A204.1 (cell line): Measurements from ENCODE around the gene GNPTAB.
"Not testable (repeated sequence)": the region's sequence is repeated elsewhere in the genome, so short reads cannot be mapped to it uniquely, and the experiment has no call there.

ENCODE experiments used
- FAIRE-seq: peaks from 2 replicates; lab custom pipeline; 2012; peaks lifted over from hg19 to GRCh38; lab: Jason Lieb, UNC

The GNPTAB gene

DNA sequence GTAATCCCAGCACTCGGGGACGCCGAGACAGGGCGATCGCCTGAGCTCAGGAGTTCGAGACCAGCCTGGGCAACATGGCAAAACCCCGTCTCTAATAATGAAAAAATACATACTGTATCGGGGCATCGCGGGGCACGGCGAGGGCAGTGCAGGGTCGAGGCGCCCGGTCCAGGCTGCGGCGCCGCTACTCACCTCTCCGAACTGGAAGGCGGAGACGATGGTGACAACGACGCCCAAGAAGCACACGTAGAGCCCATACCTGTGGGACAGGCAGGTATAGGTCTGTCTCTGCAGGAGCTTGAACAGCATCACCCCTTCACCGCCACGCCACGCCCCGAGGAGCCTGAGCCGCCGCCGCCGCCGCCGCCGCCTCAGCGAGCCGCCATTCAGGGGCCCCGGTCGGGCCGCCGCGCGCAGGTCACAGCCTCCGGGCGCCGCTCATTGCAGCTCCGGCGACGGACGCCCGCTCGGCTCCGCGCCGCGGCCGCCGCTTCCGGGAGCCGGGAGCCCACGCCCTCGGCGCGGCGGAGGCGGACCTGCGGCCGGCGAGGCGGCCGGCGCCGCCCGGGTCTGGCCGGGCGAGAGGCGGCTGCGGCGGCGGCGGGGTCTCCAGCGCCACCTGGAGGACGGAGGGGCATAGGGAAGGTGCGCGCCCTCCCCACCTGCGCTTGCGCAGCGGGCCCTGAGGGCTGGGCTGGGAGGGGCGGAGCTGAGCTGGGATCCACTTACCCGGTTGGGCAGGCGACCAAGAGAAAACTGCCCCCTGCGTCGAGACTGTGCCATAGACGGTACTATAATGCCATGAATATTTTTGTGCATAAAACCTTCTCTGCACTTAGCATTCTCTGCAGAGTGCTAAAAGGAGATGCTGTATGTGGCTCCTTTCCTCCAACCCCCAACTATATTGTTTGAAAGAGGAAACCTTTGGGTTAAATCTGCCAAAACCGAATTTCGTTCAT, at the start of gene GNPTAB:
Gene GNPTAB, minus strand, starts transcription at position 593 of the 959 bp plus-strand sequence. Its CDS starts 284 bp downstream, at position 309.
- no peak for FAIRE-seq

DNA sequence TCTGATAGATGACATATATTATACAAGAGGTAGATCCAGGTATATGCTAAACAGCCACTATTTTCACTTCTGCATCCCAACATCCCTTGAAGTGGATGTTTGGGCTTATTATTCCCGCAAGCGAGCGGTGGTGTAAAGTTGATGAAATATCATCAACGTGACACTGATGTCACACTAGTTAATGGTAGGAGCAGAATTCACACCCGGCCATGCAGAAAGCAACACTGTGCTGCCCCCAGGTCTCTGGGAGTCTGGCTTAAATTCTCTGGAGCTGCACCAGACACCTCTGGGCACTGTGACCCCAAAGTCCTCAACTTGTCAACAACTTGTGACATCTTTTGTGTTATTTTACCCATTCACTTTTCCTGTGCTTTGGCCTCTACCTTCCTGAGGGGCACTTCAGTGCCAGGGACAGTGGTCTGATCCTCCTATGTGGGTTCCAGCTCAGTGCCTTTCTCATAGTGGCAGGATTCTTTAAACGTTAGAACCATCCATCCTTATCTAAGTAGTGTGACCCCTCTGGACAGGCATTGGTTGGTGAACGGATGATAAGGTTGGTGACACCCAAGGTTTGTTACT, 47.6 kb upstream of the GNPTAB start:
- no peak for FAIRE-seq

DNA sequence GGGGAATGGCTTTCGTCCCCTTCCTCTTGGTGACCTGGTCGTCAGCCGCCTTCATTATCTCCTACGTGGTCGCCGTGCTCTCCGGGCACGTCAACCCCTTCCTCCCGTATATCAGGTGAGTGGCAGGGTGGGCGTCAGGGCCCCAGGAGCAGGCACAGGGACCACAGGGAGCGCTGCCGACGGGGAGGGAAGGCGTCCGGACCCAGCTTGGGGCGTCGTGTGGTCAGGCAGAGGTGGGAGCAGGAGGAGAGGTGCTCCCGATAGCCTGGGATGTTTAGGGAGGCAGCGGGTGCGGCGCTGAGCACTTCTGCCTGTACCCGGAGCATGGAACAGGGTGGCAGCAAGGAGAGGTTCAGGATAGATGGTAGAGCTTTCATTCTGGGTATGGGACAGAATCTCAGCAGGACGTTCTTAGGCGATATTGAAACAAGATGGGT, 47.1 kb upstream of the GNPTAB start:
- FAIRE-seq, result no peak

DNA sequence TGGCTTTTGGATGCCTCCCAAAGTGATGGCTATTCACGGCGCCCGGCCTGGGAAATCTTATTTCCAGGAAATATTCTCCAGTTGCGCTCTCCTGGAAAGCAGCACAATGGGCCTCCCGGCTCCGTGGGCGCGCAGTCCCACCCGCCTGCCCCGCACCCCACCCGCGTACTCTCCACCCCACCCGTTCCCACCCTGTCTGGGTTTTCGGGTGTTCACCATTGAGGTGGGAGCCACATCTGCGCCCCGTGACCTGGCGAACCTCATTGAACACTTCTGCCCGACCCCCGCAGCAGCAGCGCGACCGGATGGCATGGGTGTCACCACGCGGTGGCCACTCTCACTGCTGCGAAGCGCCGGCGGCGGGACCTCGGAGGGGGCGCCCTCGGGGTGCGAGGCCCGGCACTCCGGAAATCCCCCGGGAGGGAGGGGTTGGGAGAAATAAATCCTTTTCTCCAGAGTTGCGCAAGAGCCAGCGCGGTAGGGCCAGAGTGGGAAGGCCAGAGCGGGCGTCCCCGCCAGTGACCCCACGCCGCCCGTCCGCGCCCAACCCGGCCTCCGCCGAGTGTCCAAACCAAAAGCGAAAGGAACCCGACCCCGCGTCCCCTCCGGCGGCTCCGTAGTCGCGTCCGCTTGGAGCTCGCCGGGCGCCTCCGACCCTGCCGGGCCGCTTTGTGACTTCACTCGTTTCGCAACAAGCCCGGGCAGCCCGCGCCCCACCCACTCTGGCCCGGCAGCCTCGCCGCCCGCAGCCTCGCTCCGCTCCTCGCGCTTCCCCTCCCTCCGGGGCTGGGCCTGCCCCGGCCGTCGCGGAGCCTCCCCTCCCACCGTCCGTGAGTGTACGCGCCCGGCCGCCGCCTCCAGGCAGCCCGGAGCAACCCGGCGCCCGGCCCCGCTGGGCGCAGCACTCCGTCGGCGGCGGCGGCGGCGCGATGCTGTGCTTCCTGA, 46.4 kb upstream of the GNPTAB start, which contains the start of gene DRAM1:
Gene DRAM1, plus strand, starts transcription at position 720 of the 945 bp plus-strand sequence. Its CDS starts 210 bp downstream, at position 930.
- FAIRE-seq, result no peak

DNA sequence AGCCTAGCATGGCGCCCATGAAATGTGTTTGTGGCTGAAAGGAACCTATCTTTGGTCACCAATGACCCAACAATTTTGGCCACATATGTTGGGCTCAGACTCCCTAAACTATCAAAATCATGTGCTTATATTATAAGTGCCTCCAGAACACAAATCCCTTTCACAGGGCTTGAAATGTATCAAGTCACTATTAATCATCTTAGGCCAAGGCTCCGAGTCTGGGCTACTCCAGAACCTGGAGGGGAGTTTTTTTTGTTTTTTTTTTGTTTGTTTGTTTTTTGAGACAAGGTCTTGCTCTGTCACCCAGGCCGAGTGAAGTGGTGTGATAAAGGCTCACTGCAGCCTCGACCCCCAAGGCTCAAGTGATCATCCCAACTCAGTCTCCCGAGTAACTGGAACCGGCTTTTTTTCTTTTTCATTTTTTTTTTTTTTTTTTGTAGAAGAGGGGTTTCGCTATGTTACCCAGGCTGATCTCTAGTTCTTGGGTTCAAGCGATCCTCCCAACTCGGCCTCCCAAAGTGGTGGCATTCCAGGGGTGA, 45.6 kb upstream of the GNPTAB start:
- FAIRE-seq, result no peak

DNA sequence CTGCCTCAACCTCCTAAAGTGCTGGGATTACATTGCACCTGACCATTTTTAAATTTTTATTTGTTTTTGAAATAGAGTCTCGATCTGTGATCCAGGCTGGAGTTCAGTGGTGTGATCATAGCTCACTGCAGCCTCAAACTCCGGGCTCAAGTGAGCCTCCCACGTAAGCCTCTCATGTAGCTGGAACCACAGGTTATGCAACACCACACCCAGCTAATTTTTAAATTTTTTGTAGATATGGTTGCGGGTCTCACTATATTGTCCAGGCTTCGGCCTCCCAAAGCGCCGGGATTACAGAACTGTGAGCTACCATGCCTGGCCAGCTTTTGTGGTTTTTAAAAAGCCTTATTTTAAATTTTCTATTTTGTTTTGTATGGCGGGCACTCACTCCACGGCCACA, 44.4 kb upstream of the GNPTAB start:
- FAIRE-seq, result no peak

DNA sequence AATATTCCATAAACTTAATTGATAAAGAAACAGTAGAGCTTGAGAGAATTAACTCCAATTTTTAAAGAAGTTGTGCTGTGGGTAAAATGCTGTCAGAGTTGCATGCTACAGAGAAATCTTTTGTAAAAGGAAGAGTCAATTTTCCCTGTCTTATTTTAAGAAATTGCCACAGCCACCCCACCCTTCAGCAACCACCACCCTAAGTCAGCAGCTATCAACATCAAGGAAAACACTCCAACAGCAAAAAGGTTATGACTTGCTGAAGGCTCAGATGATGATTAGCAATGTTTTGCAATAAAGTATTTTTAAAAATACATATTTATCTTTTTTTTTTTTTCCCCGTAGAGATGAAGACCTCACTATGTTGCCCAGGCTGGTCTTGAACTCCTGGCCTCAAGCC, 40.2 kb upstream of the GNPTAB start:
- no peak for FAIRE-seq

DNA sequence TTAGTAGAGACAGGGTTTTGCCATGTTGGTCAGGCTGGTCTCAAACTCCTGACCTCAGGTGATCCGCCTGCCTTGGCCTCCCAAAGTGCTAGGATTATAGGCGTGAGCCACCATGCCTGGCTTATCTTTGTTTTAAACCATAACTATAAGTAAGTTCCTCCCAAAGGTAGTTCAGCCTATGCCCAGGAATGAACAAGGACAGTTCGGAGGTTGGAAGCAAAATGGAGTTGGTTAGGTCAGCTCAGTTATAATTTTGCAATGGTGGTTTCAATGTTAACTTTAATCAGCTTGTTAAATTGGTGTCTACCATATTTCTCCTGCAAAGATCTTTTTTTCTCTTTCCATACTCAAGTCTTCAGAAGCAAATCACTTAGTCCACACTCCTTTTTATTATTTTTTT, 36.9 kb upstream of the GNPTAB start:
- not testable (repeated sequence) for FAIRE-seq

DNA sequence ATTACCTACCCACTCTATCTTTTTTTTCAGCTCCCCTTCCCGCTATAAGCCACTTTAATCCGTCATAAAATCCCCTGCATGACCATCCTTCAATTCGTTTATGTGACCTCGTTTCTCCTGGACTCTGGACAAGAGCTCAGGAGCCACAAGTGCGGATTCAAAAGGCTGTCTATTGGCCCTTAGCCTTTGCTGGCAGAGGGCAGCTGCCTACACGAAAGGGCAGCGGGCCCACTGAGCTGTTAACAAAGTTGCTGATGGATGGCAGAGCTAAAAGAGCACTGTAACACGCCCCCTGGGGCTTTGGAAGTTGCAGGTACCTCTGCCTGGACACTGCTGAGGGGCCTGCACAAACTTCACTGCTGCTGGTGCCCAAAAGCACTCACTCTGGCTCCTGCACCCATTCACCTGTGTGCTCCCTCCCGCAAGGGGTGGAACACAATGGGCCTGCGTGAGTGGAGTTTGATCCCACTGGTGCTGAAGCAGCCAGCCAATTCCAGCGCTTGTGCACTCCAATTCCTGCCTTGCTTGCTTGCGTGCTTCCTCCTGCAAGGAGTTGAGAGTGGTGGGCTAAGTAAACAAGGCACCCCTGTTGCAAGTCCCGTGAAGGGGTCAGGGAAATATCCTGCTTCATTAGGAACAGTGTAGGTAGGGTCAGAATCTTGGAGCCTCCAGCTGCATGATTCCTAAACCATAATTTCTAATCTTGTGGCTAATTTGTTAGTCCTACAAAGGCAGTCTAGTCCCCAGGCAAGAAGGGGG, 36.0 kb upstream of the GNPTAB start:
- FAIRE-seq, result no peak

DNA sequence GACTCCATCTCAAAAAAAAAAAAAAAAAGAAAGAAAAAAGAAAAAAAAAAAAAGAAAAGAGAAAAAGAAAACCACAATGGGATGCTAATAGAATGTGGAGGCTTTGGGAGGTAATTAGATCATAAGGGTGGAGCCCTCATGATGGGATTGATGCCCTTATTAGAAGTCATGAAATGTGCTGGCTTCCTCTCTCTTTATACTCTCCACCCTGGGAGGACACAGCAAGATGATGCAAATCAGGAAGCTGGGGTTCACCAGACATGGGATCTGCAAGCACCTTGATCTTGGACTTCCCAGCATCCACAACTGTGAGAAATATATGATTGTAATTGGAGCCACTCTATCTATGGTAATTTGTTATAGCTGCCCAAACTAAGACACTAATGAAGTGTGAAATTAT, 33.2 kb upstream of the GNPTAB start:
- FAIRE-seq, result no peak

DNA sequence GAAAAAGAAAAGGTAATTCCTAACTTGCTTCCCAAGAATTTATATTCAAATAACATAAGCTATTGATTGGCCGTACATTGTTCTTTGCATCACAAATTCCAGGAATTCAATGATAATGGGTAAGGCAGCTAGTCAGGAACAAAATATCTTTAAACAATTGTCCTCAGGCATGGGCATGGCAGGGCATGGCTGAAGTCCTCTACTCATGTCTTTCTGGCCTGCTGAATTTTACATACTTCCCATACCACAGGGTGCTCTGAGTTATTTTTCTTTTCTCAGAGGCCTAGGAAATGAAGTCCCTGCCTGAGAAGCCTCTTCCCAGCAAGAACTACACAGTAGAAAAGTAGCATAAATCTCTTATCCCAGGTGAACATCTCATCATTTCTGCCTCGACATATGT, 31.5 kb upstream of the GNPTAB start:
- no peak for FAIRE-seq

DNA sequence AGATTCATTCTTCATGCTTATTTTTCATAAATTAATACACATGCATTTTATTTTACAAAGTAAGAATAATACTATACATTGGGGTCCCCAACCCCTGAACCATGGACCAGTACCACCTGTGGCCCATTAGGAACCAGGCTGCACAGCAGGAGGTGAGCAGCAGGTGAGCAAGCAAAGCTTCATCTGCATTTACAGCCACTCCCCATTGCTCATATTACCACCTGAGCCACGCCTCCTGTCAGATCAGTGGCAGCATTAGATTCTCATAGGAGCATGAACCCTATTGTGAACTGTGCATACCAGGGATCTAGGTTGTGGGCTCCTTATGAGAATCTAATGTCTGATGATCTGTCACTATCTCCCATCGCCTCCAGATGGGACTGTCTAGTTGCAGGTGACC, 30.9 kb upstream of the GNPTAB start:
- FAIRE-seq, result not testable (repeated sequence)

DNA sequence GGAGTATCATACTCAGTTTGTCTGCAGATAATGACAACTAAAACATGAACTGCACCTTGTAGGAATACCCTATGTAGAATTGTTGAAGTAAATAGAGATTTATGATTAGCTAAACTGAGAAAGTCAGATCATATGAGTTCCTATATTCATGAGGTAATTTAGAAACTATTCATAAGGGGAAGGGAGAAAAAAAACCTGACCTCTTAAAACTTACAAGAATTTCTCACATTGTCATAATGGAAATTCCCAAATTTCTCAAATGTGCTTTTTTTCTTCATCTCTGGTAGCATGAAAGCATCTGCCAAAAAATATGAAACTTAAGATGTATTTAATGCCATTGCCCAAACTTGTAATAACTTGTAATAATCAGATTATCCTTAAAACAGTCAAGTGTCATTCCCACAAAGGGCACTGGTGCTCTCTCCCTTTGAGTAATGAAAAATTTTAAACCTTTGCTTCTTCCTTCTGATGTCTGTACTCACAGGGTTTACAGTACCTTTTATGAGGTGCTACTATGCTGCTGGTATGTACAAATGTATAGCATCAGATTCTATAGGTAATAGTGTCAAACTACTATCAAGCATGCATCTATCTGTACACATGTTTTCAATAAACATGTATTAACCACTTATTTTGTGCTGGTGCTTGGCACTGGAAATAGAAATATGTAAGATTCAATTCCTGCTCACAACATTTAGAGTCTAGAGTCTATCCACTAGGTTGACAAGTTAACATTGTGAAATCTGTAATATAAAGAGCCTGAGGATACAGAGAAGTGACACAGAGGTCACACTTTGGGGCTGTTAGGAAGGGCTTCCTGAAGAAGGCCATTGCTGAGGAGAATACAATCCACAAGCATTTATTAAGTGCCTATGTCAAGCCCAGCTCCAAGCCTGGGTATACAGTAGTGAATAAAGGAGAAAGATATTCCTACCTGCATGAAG, 29.2 kb upstream of the GNPTAB start:
- FAIRE-seq, result no peak

DNA sequence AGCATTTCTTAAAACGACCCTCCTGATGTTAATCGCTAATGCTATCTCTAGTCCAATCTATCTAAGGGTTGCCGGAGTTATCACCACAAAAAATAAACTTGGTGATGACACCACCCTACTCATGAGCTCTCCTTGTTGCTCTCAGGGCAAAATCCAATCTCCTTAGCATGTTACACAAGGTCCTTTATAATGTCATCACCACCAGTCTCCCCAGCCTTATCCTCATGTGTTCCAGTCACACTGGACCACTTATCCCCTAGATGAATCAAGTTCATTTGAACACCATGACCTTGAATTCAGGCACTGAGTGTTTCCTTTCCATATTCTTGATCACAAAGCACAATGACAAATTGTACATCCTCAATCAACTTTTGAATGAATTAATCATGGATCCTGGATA, 27.6 kb upstream of the GNPTAB start:
- FAIRE-seq, result no peak

DNA sequence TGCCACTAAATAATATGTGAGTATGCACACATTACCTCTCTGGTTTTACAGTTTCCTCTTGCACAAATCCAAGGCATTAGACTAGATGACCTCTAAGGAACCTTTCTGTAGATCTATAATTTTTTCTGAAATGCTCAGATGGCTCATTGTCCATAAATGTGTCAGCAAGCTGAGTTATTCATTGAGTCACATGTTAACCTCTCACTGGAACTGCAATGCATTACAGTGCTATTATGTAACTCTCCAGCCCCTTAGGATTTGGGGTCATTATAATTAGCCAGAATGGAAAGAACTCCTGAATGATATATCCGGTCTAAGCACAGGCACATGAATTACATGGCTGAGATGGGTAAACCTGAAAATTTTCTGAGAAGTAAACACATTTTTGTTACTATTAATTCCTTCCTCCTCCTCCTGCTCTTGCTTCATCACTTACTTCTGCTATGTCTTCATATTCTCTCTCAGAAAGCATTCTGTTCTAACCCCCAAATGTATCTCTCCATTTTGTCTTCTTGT, 26.3 kb upstream of the GNPTAB start:
- FAIRE-seq, result no peak

DNA sequence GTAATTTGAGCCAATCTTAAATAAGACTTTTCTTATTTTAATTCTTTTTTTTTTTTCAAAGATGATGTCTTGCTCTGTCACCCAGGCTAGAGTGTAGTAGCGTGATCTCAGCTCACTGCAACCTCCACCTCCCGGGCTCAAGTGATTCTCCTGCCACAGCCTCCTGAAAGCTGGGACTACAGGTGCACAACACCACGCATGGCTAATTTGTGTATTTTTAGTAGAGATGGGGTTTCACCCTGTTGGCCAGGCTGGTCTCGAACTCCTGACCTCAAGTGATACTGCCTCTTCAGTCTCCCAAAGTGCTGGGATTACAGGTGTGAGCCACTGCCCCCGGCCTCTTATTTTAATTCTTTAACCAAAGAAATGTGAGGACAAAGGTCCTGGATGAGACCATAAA, 25.9 kb upstream of the GNPTAB start:
- FAIRE-seq, result not testable (repeated sequence)

DNA sequence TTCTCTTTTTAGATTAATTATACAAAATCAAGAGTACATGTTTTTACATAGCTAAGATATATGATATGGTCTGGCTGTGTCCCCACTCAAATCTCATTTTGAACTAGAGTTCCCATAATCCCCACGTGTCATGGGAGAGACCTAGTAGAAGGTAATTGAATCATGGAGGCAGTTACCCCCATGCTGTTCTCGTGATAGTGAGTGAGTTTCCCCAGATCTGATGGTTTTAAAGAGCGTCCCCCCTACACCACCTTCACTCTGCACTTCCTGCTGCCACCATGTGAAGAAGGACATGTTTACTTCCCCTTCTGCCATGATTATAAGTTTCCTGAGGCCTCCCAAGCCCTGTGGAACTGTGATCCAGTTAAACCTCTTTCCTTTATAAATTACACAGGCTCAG, 25.2 kb upstream of the GNPTAB start:
- no peak for FAIRE-seq

DNA sequence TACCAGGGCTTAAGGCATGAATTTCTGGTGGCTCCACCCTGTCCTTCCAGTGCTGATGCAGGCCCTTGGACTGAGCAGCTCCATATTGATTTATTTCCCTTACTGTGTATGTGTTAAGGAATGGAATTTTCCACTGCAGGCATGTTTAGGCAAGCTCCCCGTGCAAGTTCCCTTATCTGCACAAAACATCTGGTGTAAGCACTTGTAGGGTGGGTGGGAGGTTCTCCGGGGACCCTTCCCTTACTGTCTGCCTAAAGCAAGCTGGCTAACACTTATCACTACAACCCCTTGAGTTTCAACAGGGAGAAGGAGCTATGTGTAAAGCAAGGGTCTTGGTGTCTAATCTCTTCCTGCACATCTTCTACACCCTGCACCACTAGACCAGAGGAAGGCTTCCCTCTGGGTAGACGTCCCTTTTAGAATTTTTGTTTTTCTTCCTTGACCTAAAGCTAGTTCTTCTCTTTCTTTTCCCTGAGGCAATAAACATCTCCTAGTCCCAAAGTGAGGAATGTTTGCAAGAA, 24.7 kb upstream of the GNPTAB start:
- FAIRE-seq, result no peak

DNA sequence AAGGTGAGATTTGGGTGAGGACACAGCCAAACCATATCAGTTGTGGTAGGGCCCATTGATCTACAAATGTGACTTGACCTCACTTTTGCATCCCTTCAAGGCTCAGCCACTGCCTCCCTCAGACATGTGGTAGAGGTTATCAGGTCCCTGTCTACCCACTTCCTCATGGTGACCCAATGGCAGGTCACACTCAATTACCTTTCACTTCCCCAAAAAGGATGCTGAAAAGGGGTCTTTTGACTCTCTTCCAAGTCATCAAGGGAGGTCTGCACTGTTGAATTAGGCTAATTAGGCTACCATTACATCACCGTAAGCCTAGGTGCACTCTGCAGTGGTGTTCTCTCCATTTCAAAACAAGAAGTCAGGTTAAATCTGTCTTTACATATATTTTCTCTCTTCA, 24.0 kb upstream of the GNPTAB start:
- FAIRE-seq, result no peak

DNA sequence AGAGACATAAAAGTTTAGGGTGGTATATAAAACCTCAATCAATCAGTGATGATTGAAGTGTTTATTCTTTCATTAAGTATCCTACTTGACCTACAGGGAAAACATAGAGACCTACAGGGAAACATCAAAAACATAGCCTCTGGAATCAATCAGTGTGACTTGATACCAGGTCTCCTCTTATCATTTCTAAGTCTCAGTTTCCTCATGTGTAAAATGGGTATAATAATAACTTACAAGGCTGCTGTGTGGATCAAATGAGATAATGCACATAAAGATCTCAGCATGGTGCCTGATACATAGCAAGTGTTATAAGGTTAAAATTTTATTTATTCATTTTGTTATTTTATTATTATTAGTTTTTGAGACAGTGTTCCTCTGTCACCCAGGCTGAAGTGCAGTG, 22.2 kb upstream of the GNPTAB start:
- no peak for FAIRE-seq
